ENCODE measurements around the gene TBC1D24. TPM values are rescaled to one million over a fixed set of nuclear protein-coding genes. Genes with fewer than 3 reads are reported as not detected.

Gene TBC1D24
- total and polyA plus RNA-seq, 4 experiments from 2014 or later: 1.3 to 13.7 (median 5.7) TPM

DNA sequence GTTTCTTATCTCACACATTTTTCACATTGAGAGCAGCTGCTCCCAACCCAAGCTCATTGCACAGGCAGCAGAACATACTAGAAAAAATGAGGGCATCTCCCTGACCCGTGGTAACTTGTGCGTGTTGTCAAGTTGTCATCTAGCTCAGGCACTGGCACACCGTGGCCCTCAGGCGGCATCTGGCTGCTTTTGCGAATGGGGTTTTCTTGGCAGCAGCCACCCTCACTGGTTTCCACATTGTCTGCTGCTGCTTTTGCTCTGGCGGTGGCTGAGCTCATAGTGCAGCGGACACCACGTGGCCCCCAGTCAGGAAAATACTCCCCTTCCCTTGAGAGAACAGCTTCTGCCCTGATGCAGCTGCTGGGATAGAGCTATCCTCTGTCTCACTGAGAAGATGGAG is 24.4 kb upstream of the TBC1D24 start:
- Mint-ChIP-seq H3K4me1 (no peaks in the 10 kb centered on the region), H3K27me3 (no peaks in the 10 kb centered on the region), H3K4me3 (no peak overlapping the region), H3K9me3 (no peaks in the 10 kb centered on the region), H3K36me3 (peaks cover 24 to 27% of the 10 kb centered on the region in 2 donors), H3K27ac (no peak overlapping the region)
- Histone ChIP-seq H3K27me3 (ENCODE audit: insufficient read depth, low read length) (no peaks in the 10 kb centered on the region), H3K4me1 (ENCODE audit: insufficient read depth, low read length) (no peaks in the 10 kb centered on the region), H3K4me3 (ENCODE audit: low read length in 2 of 2) (no peak overlapping the region), H3K9me3 (ENCODE audit: control insufficient read depth in 1 of 2, low read length in 2 of 2) (no peaks in the 10 kb centered on the region), H3K36me3 (ENCODE audit: insufficient read depth, low read length) (peaks cover 10% of the 10 kb centered on the region), H3K27ac (ENCODE audit: low read depth, low read length) (no peak overlapping the region)
- POLR2A ChIA-PET (ENCODE audit: partially characterized antibody): no interaction called here
- CTCF ChIA-PET (ENCODE audit: partially characterized antibody): interaction anchor here (0.6 to 0.7 kb wide), 2 partner anchors 39 to 377 kb away, joined by 3 read pairs; no protein-coding TSS in a partner anchor
- DNase-seq: no peak
- intact Hi-C loops (cut with micrococcal nuclease): no loop called here

DNA sequence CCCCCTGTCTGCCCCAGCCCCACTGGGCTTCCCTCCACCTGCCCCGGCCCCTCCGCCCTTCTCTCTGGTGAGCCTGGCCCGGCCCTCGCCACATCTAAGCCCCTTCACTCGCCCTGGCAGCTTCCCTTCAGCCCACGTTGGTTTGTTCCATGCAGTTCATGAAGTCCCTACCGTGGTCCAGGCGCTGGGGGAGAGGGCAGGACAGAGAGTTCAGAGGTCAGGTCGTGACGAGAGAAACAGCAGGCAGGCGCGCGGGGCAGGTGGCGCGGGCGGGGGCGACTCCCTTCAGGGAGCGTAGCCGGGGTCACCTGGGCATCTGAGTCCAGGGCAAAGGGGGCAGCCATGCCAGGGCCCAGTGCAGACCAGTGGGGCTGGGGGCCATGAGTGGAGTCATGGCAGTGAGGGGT is 23.9 kb upstream of the TBC1D24 start:
- Histone ChIP-seq H3K27ac (ENCODE audit: low read depth, low read length) (no peak overlapping the region), H3K4me3 (ENCODE audit: low read length in 2 of 2) (no peak overlapping the region), H3K27me3 (ENCODE audit: insufficient read depth, low read length) (no peaks in the 10 kb centered on the region), H3K4me1 (ENCODE audit: insufficient read depth, low read length) (no peaks in the 10 kb centered on the region), H3K9me3 (ENCODE audit: control insufficient read depth in 1 of 2, low read length in 2 of 2) (no peaks in the 10 kb centered on the region), H3K36me3 (ENCODE audit: insufficient read depth, low read length) (peaks cover 10% of the 10 kb centered on the region)
- no peak overlapping the region for H3K27ac Mint-ChIP-seq
- no peaks in the 10 kb centered on the region for H3K27me3 Mint-ChIP-seq
- ChIA-PET CTCF (ENCODE audit: partially characterized antibody) (interaction anchor here (0.7 kb wide), 1 partner anchor 378 kb away, joined by 3 read pairs; no protein-coding TSS in a partner anchor), POLR2A (ENCODE audit: partially characterized antibody) (no interaction called here)
- no peak overlapping the region for H3K4me3 Mint-ChIP-seq
- no peaks in the 10 kb centered on the region for H3K4me1 Mint-ChIP-seq
- no peaks in the 10 kb centered on the region for H3K9me3 Mint-ChIP-seq
- peaks cover 24 to 27% of the 10 kb centered on the region in 2 donors for H3K36me3 Mint-ChIP-seq
- intact Hi-C loops (cut with micrococcal nuclease): no loop called here
- DNase-seq: no peak

GRCh38 chr16:2451851-2452320 is 23.0 kb upstream of the TBC1D24 start:
- Histone ChIP-seq H3K27me3 (ENCODE audit: insufficient read depth, low read length) (no peaks in the 10 kb centered on the region), H3K4me1 (ENCODE audit: insufficient read depth, low read length) (no peaks in the 10 kb centered on the region), H3K4me3 (ENCODE audit: low read length in 2 of 2) (no peak overlapping the region), H3K9me3 (ENCODE audit: control insufficient read depth in 1 of 2, low read length in 2 of 2) (no peaks in the 10 kb centered on the region), H3K27ac (ENCODE audit: low read depth, low read length) (no peak overlapping the region), H3K36me3 (ENCODE audit: insufficient read depth, low read length) (peaks cover 7% of the 10 kb centered on the region)
- intact Hi-C loops (cut with micrococcal nuclease): no loop called here
- peaks cover 19% of the 10 kb centered on the region in 2 donors for H3K36me3 Mint-ChIP-seq
- ChIA-PET CTCF (ENCODE audit: partially characterized antibody) (interaction anchor here (1.0 kb wide), 1 partner anchor 11 kb away, joined by 3 read pairs; no protein-coding TSS in a partner anchor), POLR2A (ENCODE audit: partially characterized antibody) (no interaction called here)
- no peak for DNase-seq
- no peaks in the 10 kb centered on the region for H3K4me1 Mint-ChIP-seq
- H3K4me3 Mint-ChIP-seq: peak overlapping the region in 1 of 8 donors; percentile 35
- H3K27ac Mint-ChIP-seq: no peak overlapping the region
- H3K9me3 Mint-ChIP-seq: no peaks in the 10 kb centered on the region
- no peaks in the 10 kb centered on the region for H3K27me3 Mint-ChIP-seq

DNA sequence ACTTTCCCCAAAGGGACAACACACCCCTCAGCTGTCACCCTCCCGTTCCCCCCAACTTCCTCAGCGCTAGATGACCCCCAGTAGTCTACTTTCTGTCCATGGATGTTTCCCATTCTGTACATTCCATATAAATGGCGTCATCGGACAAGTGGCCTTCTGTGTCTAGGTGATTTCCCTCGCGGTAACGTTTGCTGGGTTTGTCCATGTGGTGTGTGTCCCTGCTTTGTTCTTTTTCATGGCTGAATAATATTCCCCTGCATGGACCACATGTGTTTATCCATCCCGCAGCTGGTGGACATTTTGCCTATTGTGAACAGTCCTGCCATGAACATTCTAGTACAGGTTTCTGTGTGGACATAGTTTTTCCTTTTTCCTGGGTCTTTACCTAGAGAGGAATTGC is 22.3 kb upstream of the TBC1D24 start:
- Mint-ChIP-seq H3K27me3 (no peaks in the 10 kb centered on the region), H3K36me3 (peaks cover 19% of the 10 kb centered on the region in 2 donors), H3K9me3 (no peaks in the 10 kb centered on the region), H3K27ac (no peak overlapping the region), H3K4me3 (no peak overlapping the region), H3K4me1 (no peaks in the 10 kb centered on the region)
- H3K4me3 ChIP-seq (ENCODE audit: low read length in 2 of 2): no peak overlapping the region
- no peaks in the 10 kb centered on the region for H3K9me3 ChIP-seq (ENCODE audit: control insufficient read depth in 1 of 2, low read length in 2 of 2)
- H3K27me3 ChIP-seq (ENCODE audit: insufficient read depth, low read length): no peaks in the 10 kb centered on the region
- ChIA-PET CTCF (ENCODE audit: partially characterized antibody) (no interaction called here), POLR2A (ENCODE audit: partially characterized antibody) (no interaction called here)
- peaks cover 6% of the 10 kb centered on the region for H3K36me3 ChIP-seq (ENCODE audit: insufficient read depth, low read length)
- no peaks in the 10 kb centered on the region for H3K4me1 ChIP-seq (ENCODE audit: insufficient read depth, low read length)
- intact Hi-C loops (cut with micrococcal nuclease): no loop called here
- H3K27ac ChIP-seq (ENCODE audit: low read depth, low read length): no peak overlapping the region
- DNase-seq: no peak

GRCh38 chr16:2455081-2455845 is 19.7 kb upstream of the TBC1D24 start:
- H3K4me1 Mint-ChIP-seq: peaks cover 5 to 8% (median 6%) of the 10 kb centered on the region in 4 donors
- Histone ChIP-seq H3K27ac (ENCODE audit: low read depth, low read length) (no peak overlapping the region), H3K27me3 (ENCODE audit: insufficient read depth, low read length) (no peaks in the 10 kb centered on the region), H3K4me3 (ENCODE audit: low read length in 2 of 2) (no peak overlapping the region), H3K4me1 (ENCODE audit: insufficient read depth, low read length) (peaks cover 10% of the 10 kb centered on the region), H3K36me3 (ENCODE audit: insufficient read depth, low read length) (no peaks in the 10 kb centered on the region), H3K9me3 (ENCODE audit: control insufficient read depth in 1 of 2, low read length in 2 of 2) (no peaks in the 10 kb centered on the region)
- no peaks in the 10 kb centered on the region for H3K27me3 Mint-ChIP-seq
- no peaks in the 10 kb centered on the region for H3K9me3 Mint-ChIP-seq
- H3K4me3 Mint-ChIP-seq: no peak overlapping the region
- peaks cover 13 to 15% of the 10 kb centered on the region in 2 donors for H3K36me3 Mint-ChIP-seq
- POLR2A ChIA-PET (ENCODE audit: partially characterized antibody): interaction anchor here (0.6 kb wide), 1 partner anchor 20 kb away, joined by 3 read pairs; the partner anchor contains the start of gene TBC1D24
- no peak for DNase-seq
- CTCF ChIA-PET (ENCODE audit: partially characterized antibody): interaction anchor here (0.7 kb wide), 1 partner anchor 592 kb away, joined by 4 read pairs; no protein-coding TSS in a partner anchor
- no peak overlapping the region for H3K27ac Mint-ChIP-seq
- intact Hi-C loops (cut with micrococcal nuclease): no loop called here

DNA sequence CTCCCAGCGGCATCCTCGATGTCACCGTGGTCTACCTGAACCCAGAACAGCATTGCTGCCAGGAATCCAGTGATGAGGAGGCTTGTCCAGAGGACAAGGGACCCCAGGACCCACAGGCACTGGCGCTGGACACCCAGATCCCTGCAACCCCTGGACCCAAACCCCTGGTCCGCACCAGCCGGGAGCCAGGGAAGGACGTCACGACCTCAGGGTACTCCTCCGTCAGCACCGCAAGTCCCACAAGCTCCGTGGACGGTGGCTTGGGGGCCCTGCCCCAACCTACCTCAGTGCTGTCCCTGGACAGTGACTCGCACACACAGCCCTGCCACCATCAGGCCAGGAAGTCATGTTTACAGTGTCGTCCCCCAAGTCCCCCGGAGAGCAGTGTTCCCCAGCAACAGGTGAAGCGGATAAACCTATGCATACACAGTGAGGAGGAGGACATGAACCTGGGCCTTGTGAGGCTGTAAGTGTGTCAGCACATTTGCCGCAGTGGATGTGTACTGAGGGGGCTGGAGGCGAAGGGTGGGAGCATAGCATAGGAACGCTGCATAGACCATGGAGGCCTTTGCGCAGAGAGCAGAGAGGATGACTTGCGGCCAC is 18.3 kb upstream of the TBC1D24 start:
- no peak for DNase-seq
- H3K9me3 ChIP-seq (ENCODE audit: control insufficient read depth in 1 of 2, low read length in 2 of 2): no peaks in the 10 kb centered on the region
- no peaks in the 10 kb centered on the region for H3K36me3 ChIP-seq (ENCODE audit: insufficient read depth, low read length)
- no peak overlapping the region for H3K27ac ChIP-seq (ENCODE audit: low read depth, low read length)
- no peak overlapping the region for H3K4me3 Mint-ChIP-seq
- H3K27ac Mint-ChIP-seq: no peak overlapping the region
- H3K4me1 ChIP-seq (ENCODE audit: insufficient read depth, low read length): peaks cover 14% of the 10 kb centered on the region
- POLR2A ChIA-PET (ENCODE audit: partially characterized antibody): no interaction called here
- H3K4me3 ChIP-seq (ENCODE audit: low read length in 2 of 2): no peak overlapping the region
- peaks cover 5 to 8% (median 6%) of the 10 kb centered on the region in 4 donors for H3K4me1 Mint-ChIP-seq
- no peaks in the 10 kb centered on the region for H3K27me3 Mint-ChIP-seq
- intact Hi-C loops (cut with micrococcal nuclease): no loop called here
- CTCF ChIA-PET (ENCODE audit: partially characterized antibody): no interaction called here
- no peaks in the 10 kb centered on the region for H3K27me3 ChIP-seq (ENCODE audit: insufficient read depth, low read length)
- H3K9me3 Mint-ChIP-seq: no peaks in the 10 kb centered on the region
- peaks cover 11 to 15% of the 10 kb centered on the region in 2 donors for H3K36me3 Mint-ChIP-seq

GRCh38 chr16:2457267-2457666 is 17.7 kb upstream of the TBC1D24 start:
- no peak for DNase-seq
- peaks cover 14% of the 10 kb centered on the region for H3K4me1 ChIP-seq (ENCODE audit: insufficient read depth, low read length)
- intact Hi-C loops (cut with micrococcal nuclease): no loop called here
- H3K4me1 Mint-ChIP-seq: peaks cover 5 to 8% (median 6%) of the 10 kb centered on the region in 4 donors
- peaks cover 11 to 13% of the 10 kb centered on the region in 2 donors for H3K36me3 Mint-ChIP-seq
- ChIA-PET POLR2A (ENCODE audit: partially characterized antibody) (no interaction called here), CTCF (ENCODE audit: partially characterized antibody) (no interaction called here)
- H3K4me3 ChIP-seq (ENCODE audit: low read length in 2 of 2): no peak overlapping the region
- H3K9me3 ChIP-seq (ENCODE audit: control insufficient read depth in 1 of 2, low read length in 2 of 2): no peaks in the 10 kb centered on the region
- peak overlapping the region in 1 of 8 donors; percentile 11 for H3K4me3 Mint-ChIP-seq
- H3K36me3 ChIP-seq (ENCODE audit: insufficient read depth, low read length): no peaks in the 10 kb centered on the region
- no peaks in the 10 kb centered on the region for H3K9me3 Mint-ChIP-seq
- H3K27ac ChIP-seq (ENCODE audit: low read depth, low read length): no peak overlapping the region
- H3K27me3 Mint-ChIP-seq: no peaks in the 10 kb centered on the region
- no peak overlapping the region for H3K27ac Mint-ChIP-seq
- H3K27me3 ChIP-seq (ENCODE audit: insufficient read depth, low read length): no peaks in the 10 kb centered on the region
